HG03025 (cell line): Measurements from ENCODE around the gene SULT1C4.
"Not testable (repeated sequence)": the region's sequence is repeated elsewhere in the genome, so short reads cannot be mapped to it uniquely, and the experiment has no call there.

Experiments used
- ATAC-seq: cut with Tn5 transposase; IDR thresholded peaks from one replicate; pipeline ENCODE4 v1.9.1; 2021; ENCODE audit warnings: mild to moderate bottlenecking, moderate library complexity; ENCODE audit not compliant: unreplicated experiment, low FRiP score

SULT1C4 gene

GRCh38 chr2:108377815-108378630 is at the start of gene SULT1C4:
TSS of gene SULT1C4 (plus strand) at chr2:108377954. CDS start at chr2:108378338, 384 bp downstream.
- no peak for ATAC-seq

GRCh38 chr2:108329771-108330170 is 48.0 kb upstream of the SULT1C4 start:
- ATAC-seq = no peak

GRCh38 chr2:108330979-108331378 is 46.8 kb upstream of the SULT1C4 start:
- no peak for ATAC-seq

- ATAC-seq = no peak
Measured at GRCh38 chr2:108345951-108346350, 31.8 kb upstream of the SULT1C4 start.

GRCh38 chr2:108346827-108347226 is 30.9 kb upstream of the SULT1C4 start:
- no peak for ATAC-seq

GRCh38 chr2:108347786-108348185 is 30.0 kb upstream of the SULT1C4 start:
- no peak for ATAC-seq

- ATAC-seq = no peak
Measured at GRCh38 chr2:108348816-108349570, 28.8 kb upstream of the SULT1C4 start.

- no peak for ATAC-seq
Measured at GRCh38 chr2:108349571-108349928, 28.2 kb upstream of the SULT1C4 start.

- no peak for ATAC-seq
Measured at GRCh38 chr2:108351889-108352288, 25.9 kb upstream of the SULT1C4 start.

- ATAC-seq = no peak
Measured at GRCh38 chr2:108354136-108354535, 23.6 kb upstream of the SULT1C4 start.

GRCh38 chr2:108355906-108356734 is 21.6 kb upstream of the SULT1C4 start:
- no peak for ATAC-seq

- not testable (repeated sequence) for ATAC-seq
Measured at GRCh38 chr2:108359336-108359735, 18.4 kb upstream of the SULT1C4 start.

GRCh38 chr2:108360776-108361468 is 16.8 kb upstream of the SULT1C4 start:
- ATAC-seq = no peak

GRCh38 chr2:108363024-108363907 is 14.5 kb upstream of the SULT1C4 start:
- ATAC-seq = no peak

- ATAC-seq = no peak
Measured at GRCh38 chr2:108363908-108364225, 13.9 kb upstream of the SULT1C4 start.

- no peak for ATAC-seq
Measured at GRCh38 chr2:108364676-108365297, 13.0 kb upstream of the SULT1C4 start.

- ATAC-seq = no peak
Measured at GRCh38 chr2:108365656-108366055, 12.1 kb upstream of the SULT1C4 start.

GRCh38 chr2:108367014-108367413 is 10.7 kb upstream of the SULT1C4 start:
- ATAC-seq = no peak

- no peak for ATAC-seq
Measured at GRCh38 chr2:108367561-108368175, 10.1 kb upstream of the SULT1C4 start.
